ENCODE results near the gene LRRC4C. TPM values are rescaled to one million over a fixed set of nuclear protein-coding genes. Genes with fewer than 3 reads are reported as not detected.

The LRRC4C gene
- total RNA-seq, 1 experiment from 2014 or later, result 0.13 TPM

DNA sequence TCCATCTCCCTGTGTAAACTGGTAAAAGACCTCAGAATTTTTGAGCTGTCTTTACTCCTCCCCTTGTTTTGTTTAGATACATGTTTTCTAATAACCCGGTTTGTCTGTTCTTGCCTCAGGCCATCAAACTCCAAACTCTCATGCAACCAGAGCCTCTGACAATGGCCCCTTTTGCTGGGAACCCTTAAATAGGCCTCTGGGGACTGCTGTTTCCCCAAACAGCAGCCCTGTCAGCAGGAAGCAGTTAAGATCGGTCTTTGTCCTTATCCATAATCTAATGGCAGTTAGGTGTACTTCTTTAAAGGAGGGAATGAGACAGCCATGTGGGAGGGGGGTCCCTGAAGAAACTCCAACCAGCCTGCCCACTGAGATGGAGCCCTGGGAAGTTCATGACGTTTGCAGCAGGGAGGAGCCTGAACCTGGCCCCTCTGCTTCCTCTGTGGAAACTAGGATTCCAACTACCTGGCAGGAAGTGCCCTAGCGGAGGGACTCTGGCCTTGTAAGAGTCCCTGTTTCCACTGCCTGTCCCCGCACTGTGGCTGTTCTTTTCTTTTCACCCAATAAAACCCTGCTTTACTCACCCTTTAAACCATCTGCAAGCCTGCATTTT is 1354.4 kb downstream of the LRRC4C start:
- H2AFZ ChIP-seq (ENCODE audit: low read length), result no peak overlapping the region

More for the DNA sequence above, 1354.4 kb downstream of the LRRC4C start:
- Histone ChIP-seq H3K4me1 (ENCODE audit: insufficient read depth, low read length) (no peaks in the 10 kb centered on the region), H4K20me1 (ENCODE audit: control insufficient read depth, insufficient read depth, insufficient read length) (no peaks in the 10 kb centered on the region), H3K4me2 (ENCODE audit: insufficient read depth, insufficient read length, low read length) (no peak overlapping the region), H2BK12ac (ENCODE audit: insufficient read length, low read depth, low read length) (no peak overlapping the region), H2BK5ac (ENCODE audit: insufficient read length, low read length) (no peak overlapping the region), H3T11ph (ENCODE audit: low read length) (no peak overlapping the region), H3K4ac (ENCODE audit: low read depth, low read length) (no peak overlapping the region), H4K91ac (ENCODE audit: insufficient read length, low read depth, low read length) (no peak overlapping the region), H2AK5ac (ENCODE audit: insufficient read length, low read length) (no peak overlapping the region), H2BK20ac (ENCODE audit: low read depth, low read length, poor library complexity, severe bottlenecking) (no peak overlapping the region), H3K27ac (ENCODE audit: insufficient read length, low read depth, low read length) (no peak overlapping the region), H3K23me2 (ENCODE audit: insufficient read length, low read depth, low read length, poor library complexity, severe bottlenecking) (no peaks in the 10 kb centered on the region), H3K18ac (ENCODE audit: insufficient read length, low read depth, low read length) (no peak overlapping the region), H2BK120ac (ENCODE audit: low read depth, low read length, poor library complexity, severe bottlenecking) (no peak overlapping the region), H3K56ac (ENCODE audit: insufficient read length, low read depth, low read length) (no peak overlapping the region), H2BK15ac (ENCODE audit: low read depth, low read length) (no peak overlapping the region), H3K79me1 (ENCODE audit: insufficient read depth, low read depth, low read length, poor library complexity, severe bottlenecking) (no peaks in the 10 kb centered on the region), H3K9ac (ENCODE audit: extremely low read depth, insufficient read length, low read length) (no peak overlapping the region), H3K79me2 (ENCODE audit: insufficient read depth, low read length) (no peaks in the 10 kb centered on the region), H3K23ac (ENCODE audit: insufficient read length, low read depth, low read length) (no peak overlapping the region), H4K8ac (replicated peaks; ENCODE audit: insufficient read length, low read depth, low read length) (no peak overlapping the region), H3K27me3 (ENCODE audit: insufficient read depth, low read length) (no peaks in the 10 kb centered on the region), H4K5ac (ENCODE audit: insufficient read length, low read depth, low read length) (no peak overlapping the region), H3K9me3 (ENCODE audit: control insufficient read depth, low read depth, low read length) (no peaks in the 10 kb centered on the region), H3K14ac (ENCODE audit: insufficient read depth, low read length) (no peak overlapping the region)
- peaks cover 6 to 12% of the 10 kb centered on the region in 2 experiments for H3K4me1 Mint-ChIP-seq
- TF ChIP-seq, protein P1, sequence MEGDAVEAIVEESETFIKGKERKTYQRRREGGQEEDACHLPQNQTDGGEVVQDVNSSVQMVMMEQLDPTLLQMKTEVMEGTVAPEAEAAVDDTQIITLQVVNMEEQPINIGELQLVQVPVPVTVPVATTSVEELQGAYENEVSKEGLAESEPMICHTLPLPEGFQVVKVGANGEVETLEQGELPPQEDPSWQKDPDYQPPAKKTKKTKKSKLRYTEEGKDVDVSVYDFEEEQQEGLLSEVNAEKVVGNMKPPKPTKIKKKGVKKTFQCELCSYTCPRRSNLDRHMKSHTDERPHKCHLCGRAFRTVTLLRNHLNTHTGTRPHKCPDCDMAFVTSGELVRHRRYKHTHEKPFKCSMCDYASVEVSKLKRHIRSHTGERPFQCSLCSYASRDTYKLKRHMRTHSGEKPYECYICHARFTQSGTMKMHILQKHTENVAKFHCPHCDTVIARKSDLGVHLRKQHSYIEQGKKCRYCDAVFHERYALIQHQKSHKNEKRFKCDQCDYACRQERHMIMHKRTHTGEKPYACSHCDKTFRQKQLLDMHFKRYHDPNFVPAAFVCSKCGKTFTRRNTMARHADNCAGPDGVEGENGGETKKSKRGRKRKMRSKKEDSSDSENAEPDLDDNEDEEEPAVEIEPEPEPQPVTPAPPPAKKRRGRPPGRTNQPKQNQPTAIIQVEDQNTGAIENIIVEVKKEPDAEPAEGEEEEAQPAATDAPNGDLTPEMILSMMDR (conservative IDR thresholded peaks at IDR 0.05), result no peak
- 0 out of 7 replicates have a peak overlapping the region, but pooled peaks of 1 of the 3 experiments have one; percentile 11 for H3K27ac Mint-ChIP-seq
- DNase-seq, result no peak
- peaks cover 0 to 9% (median 0%) of the 10 kb centered on the region in 3 experiments; a peak in 3 of 7 replicates for H3K36me3 Mint-ChIP-seq (ENCODE audit: insufficient read depth in 1 of 3, low read depth in 3 of 3)
- WGBS (ENCODE audit: extremely low coverage, insufficient read length, low lambda C conversion rate), result no CpG with 5 or more reads among the region's 5 CpGs
- H3K27me3 Mint-ChIP-seq (ENCODE audit: low read depth), result no peaks in the 10 kb centered on the region
- no peak overlapping the region for H3K4me3 Mint-ChIP-seq
- peaks cover 4 to 6% of the 10 kb centered on the region in 2 experiments; a peak in 4 of 5 replicates for H3K9me3 Mint-ChIP-seq

Measured in H9 (cell line).